PC-9 (cell line): ENCODE data around the gene OGDH.

Experiments used
- EZH2 ChIP-seq: fragments of 200-600 bp; sonication (generic); IDR thresholded peaks from 2 replicates; pipeline ENCODE4 v1.8.0; 2017; ENCODE audit warnings: antibody characterized with exemption, low read depth
- TF ChIP-seq, protein P1 (sequence below): fragments of 200-600 bp; sonication (generic); conservative IDR thresholded peaks from 2 replicates; pipeline ENCODE4 v1.6.1; 2017; ENCODE audit warnings: mixed run types, antibody characterized with exemption, mild to moderate bottlenecking, moderate library complexity

DNA sequence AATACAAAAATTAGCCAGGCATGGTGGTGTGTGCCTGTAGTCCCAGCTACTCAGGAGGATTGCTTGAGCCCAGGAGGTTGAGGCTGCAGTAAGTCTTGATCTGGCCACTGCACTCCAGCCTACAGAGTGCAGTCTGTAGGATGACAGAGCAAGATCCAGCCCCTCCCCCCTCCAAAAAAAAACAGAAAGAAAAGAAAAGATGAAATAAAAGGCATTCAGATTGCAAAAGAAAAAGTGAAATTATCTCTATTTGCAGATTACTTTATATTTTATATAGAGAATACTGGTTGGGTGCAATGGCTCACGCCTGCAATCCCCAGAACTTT lies 121.5 kb downstream of the OGDH start:
- TF ChIP-seq, protein P1, sequence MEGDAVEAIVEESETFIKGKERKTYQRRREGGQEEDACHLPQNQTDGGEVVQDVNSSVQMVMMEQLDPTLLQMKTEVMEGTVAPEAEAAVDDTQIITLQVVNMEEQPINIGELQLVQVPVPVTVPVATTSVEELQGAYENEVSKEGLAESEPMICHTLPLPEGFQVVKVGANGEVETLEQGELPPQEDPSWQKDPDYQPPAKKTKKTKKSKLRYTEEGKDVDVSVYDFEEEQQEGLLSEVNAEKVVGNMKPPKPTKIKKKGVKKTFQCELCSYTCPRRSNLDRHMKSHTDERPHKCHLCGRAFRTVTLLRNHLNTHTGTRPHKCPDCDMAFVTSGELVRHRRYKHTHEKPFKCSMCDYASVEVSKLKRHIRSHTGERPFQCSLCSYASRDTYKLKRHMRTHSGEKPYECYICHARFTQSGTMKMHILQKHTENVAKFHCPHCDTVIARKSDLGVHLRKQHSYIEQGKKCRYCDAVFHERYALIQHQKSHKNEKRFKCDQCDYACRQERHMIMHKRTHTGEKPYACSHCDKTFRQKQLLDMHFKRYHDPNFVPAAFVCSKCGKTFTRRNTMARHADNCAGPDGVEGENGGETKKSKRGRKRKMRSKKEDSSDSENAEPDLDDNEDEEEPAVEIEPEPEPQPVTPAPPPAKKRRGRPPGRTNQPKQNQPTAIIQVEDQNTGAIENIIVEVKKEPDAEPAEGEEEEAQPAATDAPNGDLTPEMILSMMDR, result no peak
- TF ChIP-seq EZH2, result no peak
